K562 (cell line): Measurements from ENCODE around the gene MAML1. TPM values are rescaled to one million over a fixed set of nuclear protein-coding genes. Genes with fewer than 3 reads are reported as not detected.

Experiments used
- ARNT ChIP-seq, 2 experiments: fragments of 450-650 bp; IDR thresholded peaks; 2 replicates each; pipeline ENCODE4 v1.6.1; 2016; ENCODE audit warnings: mild to moderate bottlenecking in 1 of 2
- CBFA2T3 ChIP-seq: fragments of 450-650 bp; IDR thresholded peaks from 2 replicates; pipeline ENCODE4 v1.6.1; 2017
- CREB1 ChIP-seq, 2 experiments: sonication (generic) in 1 of 2; formaldehyde crosslinking in 1 of 2; IDR thresholded peaks; 2 replicates each; pipeline versions ENCODE4 v1.6.1 to v1.8.0; 2012 to 2022; ENCODE audit warnings: inconsistent platforms in 1 of 2, mild to moderate bottlenecking in 1 of 2, missing genetic modification reagents in 1 of 2, moderate library complexity in 1 of 2
- CTCFL ChIP-seq: IDR thresholded peaks from 2 replicates; pipeline ENCODE4 v1.6.1; 2011; ENCODE audit warnings: borderline replicate concordance, low read depth, mild to moderate bottlenecking, moderate library complexity, low read length; ENCODE audit not compliant: insufficient read depth, poor library complexity, severe bottlenecking
- FOXA3 ChIP-seq, 2 experiments: fragments of 450-650 bp in 1 of 2; sonication (generic) in 1 of 2; formaldehyde crosslinking; IDR thresholded peaks in 1 of 2; conservative IDR thresholded peaks in 1 of 2; 2 replicates each; pipeline versions ENCODE4 v1.4.0 to v1.8.0; 2020 to 2022; ENCODE audit warnings: mild to moderate bottlenecking in 2 of 2, missing genetic modification reagents in 1 of 2
- HDGF ChIP-seq: fragments of 450-650 bp; IDR thresholded peaks from 2 replicates; pipeline ENCODE4 v1.6.1; 2016
- ID3 ChIP-seq, 2 experiments: fragments of 250-450 bp in 1 of 2; fragments of 450-650 bp in 1 of 2; sonication (Bioruptor Pico) in 1 of 2; IDR thresholded peaks; 2 replicates each; pipeline versions ENCODE4 v1.6.1 to v1.8.0; 2016 to 2021; ENCODE audit warnings: mild to moderate bottlenecking in 2 of 2, moderate library complexity in 2 of 2, missing compliant biosample characterization in 1 of 2, missing genetic modification characterization in 1 of 2
- NCOR1 ChIP-seq: fragments of 450-650 bp; IDR thresholded peaks from 2 replicates; pipeline ENCODE4 v1.6.1; 2016; ENCODE audit warnings: mild to moderate bottlenecking, moderate library complexity
- PRDM10 ChIP-seq: fragments of 450-650 bp; IDR thresholded peaks from 2 replicates; pipeline ENCODE4 v1.6.1; 2018; ENCODE audit not compliant: partially characterized antibody
- PYGO2 ChIP-seq: fragments of 450-650 bp; IDR thresholded peaks from 2 replicates; pipeline ENCODE4 v1.6.1; 2016; ENCODE audit warnings: mild to moderate bottlenecking, missing genetic modification characterization, moderate library complexity, missing compliant biosample characterization
- RB1 ChIP-seq: fragments of 450-650 bp; IDR thresholded peaks from 2 replicates; pipeline ENCODE4 v1.6.1; 2017; ENCODE audit warnings: low read depth, mild to moderate bottlenecking
- RREB1 ChIP-seq: fragments of 250-450 bp; sonication (Bioruptor Pico); IDR thresholded peaks from 2 replicates; pipeline ENCODE4 v1.4.0; 2020
- STAT5A ChIP-seq: IDR thresholded peaks from 2 replicates; pipeline ENCODE4 v1.6.1; 2012; ENCODE audit warnings: low read length, inconsistent platforms, borderline replicate concordance
- TARDBP ChIP-seq: fragments of 450-650 bp; IDR thresholded peaks from 2 replicates; pipeline ENCODE4 v1.6.1; 2016
- TCF7L2 ChIP-seq: fragments of 150-350 bp; IDR thresholded peaks from 2 replicates; pipeline ENCODE4 v1.6.1; 2016; ENCODE audit warnings: low read depth, mild to moderate bottlenecking, low read length, moderate library complexity
- ZNF699 ChIP-seq: fragments of 250-450 bp; sonication (Bioruptor Pico); IDR thresholded peaks from 2 replicates; pipeline ENCODE4 v1.8.0; 2021; ENCODE audit warnings: mild to moderate bottlenecking, moderate library complexity; ENCODE audit not compliant: insufficient replicate concordance
- polyA plus RNA-seq, 8 experiments: library from polyadenylated mRNA; depleted of rRNA in 4 of 8; stranded (reverse) in 5 of 8; unstranded in 3 of 8; fragments of >200 nt; fragmentation: Nextera tagmentation in 2 of 8; fragmentation: Illumina TruSeq in 1 of 8; extraction: Ambion mirVana in 2 of 8; extraction: Trizol in 1 of 8; gene quantifications; 2 replicates each; pipeline versions ENCODE4 v1.2.1 to v1.2.3, GENCODE V29; 2011 to 2014; ENCODE audit warnings: inconsistent platforms in 1 of 8, missing spikeins in 1 of 8
- total RNA-seq, 7 experiments: library from RNA; depleted of rRNA in 6 of 7; stranded (reverse); fragments of >200 nt in 6 of 7; fragmentation: Illumina TruSeq in 2 of 7; extraction: Trizol in 2 of 7; gene quantifications; 2 replicates each; pipeline versions ENCODE4 v1.2.1 to v1.2.3, GENCODE V29; 2011 to 2021; ENCODE audit warnings: low replicate concordance in 1 of 7

MAML1 gene
- total and polyA plus RNA-seq, 9 of the 15 experiments (the other 6 are each of a cell fraction or from before 2014, with no cell fraction given), result 0.32 to 18.4 (median 7.0) TPM

GRCh38 chr5:179699616-179700237, 32.9 kb upstream of the MAML1 start (continued):
- no peak for TF ChIP-seq CTCFL
- TF ChIP-seq RREB1 (CRISPR knock-in tag), result no peak
- TF ChIP-seq CBFA2T3, result no peak
- TF ChIP-seq ZNF699 (CRISPR knock-in tag), result no peak
- no peak for TF ChIP-seq TARDBP
- TF ChIP-seq ARNT (IDR thresholded peaks at IDR 0.05), result peak in 1 of 2 experiments; percentile 18; a peak in 1 of 4 replicates
- TF ChIP-seq TCF7L2, result no peak
- no peak for TF ChIP-seq CREB1 (IDR thresholded peaks at IDR 0.05)
- no peak for TF ChIP-seq CREB1 (CRISPR knock-in tag; IDR thresholded peaks at IDR 0.05)
- TF ChIP-seq HDGF, result no peak
- no peak for TF ChIP-seq RB1
- peak; percentile 8 for TF ChIP-seq PRDM10
- no peak for TF ChIP-seq STAT5A
- TF ChIP-seq NCOR1, result no peak
- TF ChIP-seq FOXA3 (CRISPR knock-in tag; conservative IDR thresholded peaks at IDR 0.05 in 1 of 2, IDR thresholded peaks at IDR 0.05 in 1 of 2), result no peak
- TF ChIP-seq PYGO2 (tag), result no peak
- TF ChIP-seq ID3 (CRISPR knock-in tag; IDR thresholded peaks at IDR 0.05), result no peak
- no peak for TF ChIP-seq ID3 (tag; IDR thresholded peaks at IDR 0.05)
